ENCODE measurements around the gene HINT3. TPM values are rescaled to one million over a fixed set of nuclear protein-coding genes. Genes with fewer than 3 reads are reported as not detected.

The HINT3 gene
- total RNA-seq, 1 experiment from 2014 or later, result 12.7 TPM

DNA sequence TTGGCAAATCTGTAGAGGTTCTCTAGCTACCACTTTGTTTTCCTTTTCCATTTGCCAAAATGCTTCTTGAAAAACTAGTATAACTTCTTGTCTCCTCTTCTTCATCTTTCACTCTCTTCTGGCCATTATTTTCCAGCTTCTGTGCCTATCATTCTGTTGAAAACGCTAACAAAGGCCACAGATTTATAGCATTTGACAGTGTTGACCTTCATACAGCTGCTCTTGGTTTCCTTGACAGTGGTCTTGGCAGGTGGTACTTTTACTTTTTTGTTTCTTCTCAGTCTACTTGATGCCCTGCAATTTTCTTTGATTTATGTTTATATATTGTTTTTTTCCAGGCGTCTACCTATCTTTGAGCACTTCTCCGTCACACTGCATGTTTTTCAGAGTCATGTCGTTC, 53.5 kb downstream of the HINT3 start:
- intact Hi-C loops (cut with micrococcal nuclease), result no loop called here
- Histone ChIP-seq H3K9ac (ENCODE audit: low read length) (no peak overlapping the region), H3K9me2 (ENCODE audit: insufficient read depth) (no peaks in the 10 kb centered on the region), H3K27me3 (ENCODE audit: insufficient read depth, low read length) (no peaks in the 10 kb centered on the region), H3K4me1 (ENCODE audit: control insufficient read depth in 1 of 2, insufficient read depth in 2 of 2, low read length in 2 of 2) (no peaks in the 10 kb centered on the region), H3K4me3 (replicated peaks in 1 of 2; ENCODE audit: low read depth in 1 of 2, low read length in 2 of 2) (no peak overlapping the region), H2AFZ (ENCODE audit: low read depth, low read length, poor library complexity, severe bottlenecking) (no peak overlapping the region), H3K36me3 (ENCODE audit: control insufficient read depth in 1 of 2, insufficient read depth in 2 of 2, low read length in 2 of 2) (peaks cover 34% of the 10 kb centered on the region in 2 experiments; a peak in 3 of 4 replicates), H3K9me3 (ENCODE audit: control insufficient read depth in 1 of 2, insufficient read depth in 1 of 2, low read depth in 1 of 2, low read length in 2 of 2) (no peaks in the 10 kb centered on the region), H3K79me2 (ENCODE audit: insufficient read depth, low read length) (peaks cover 27% of the 10 kb centered on the region), H4K20me1 (ENCODE audit: insufficient read depth) (peaks cover 3% of the 10 kb centered on the region; the same call in 1 of the 2 replicates), H3K27ac (ENCODE audit: low read depth, low read length) (no peak overlapping the region), H3K4me2 (ENCODE audit: low read length) (no peak overlapping the region)
- ChIA-PET CTCF (interaction anchor here (1.4 kb wide), 1 partner anchor 15 kb away, joined by 6 read pairs; no protein-coding TSS in a partner anchor), POLR2A (no interaction called here), RAD21 (ENCODE audit: low non-redundant PET in 1 of 2, low total read pairs in 2 of 2, uncharacterized antibody in 2 of 2, unreplicated experiment in 2 of 2) (no interaction called here)
- BruUV-seq (replicated peaks), result no TSS peak
- DNase-seq (ENCODE audit: low read depth, low spot score), result no peak
- ATAC-seq, result no peak
- no peak for TF ChIP-seq ELF1 (IDR thresholded peaks at IDR 0.05; ENCODE audit: borderline replicate concordance, low read depth)
- no peak for TF ChIP-seq ZFX (IDR thresholded peaks at IDR 0.05)
- TF ChIP-seq SIN3A (IDR thresholded peaks at IDR 0.05; ENCODE audit: low read depth), result no peak
- TF ChIP-seq ZNF274 (IDR thresholded peaks at IDR 0.05; ENCODE audit: low read depth, low read length), result no peak
- TF ChIP-seq EZH2 (IDR thresholded peaks at IDR 0.05), result no peak
- no peak for TF ChIP-seq SRF (IDR thresholded peaks at IDR 0.05; ENCODE audit: low read depth)
- no peak for TF ChIP-seq JUND (IDR thresholded peaks at IDR 0.05)
- TF ChIP-seq POLR2A (IDR thresholded peaks at IDR 0.05; ENCODE audit: borderline replicate concordance, extremely low read depth, insufficient read depth, insufficient read length), result no peak

DNA sequence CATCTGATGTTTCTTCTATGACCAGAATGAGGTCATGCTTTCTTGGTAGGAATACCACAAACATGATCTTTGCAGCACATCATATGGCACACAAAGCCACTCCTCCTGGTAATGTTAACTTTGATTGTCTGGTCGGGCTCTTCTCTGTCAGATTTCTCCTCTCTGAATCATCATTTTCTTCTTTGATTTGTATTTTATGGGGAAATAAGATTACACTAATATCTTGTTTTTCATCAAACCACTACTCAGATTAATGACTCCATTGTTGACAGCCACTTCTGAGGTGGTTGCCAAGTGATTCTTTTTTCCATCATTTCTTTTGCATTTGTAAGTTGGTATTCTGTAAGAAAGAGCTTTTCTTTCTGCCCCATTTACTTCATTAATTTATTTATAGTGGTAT, 59.3 kb downstream of the HINT3 start:
- DNase-seq (ENCODE audit: low read depth, low spot score) (no peak), ATAC-seq (no peak)
- no peaks in the 10 kb centered on the region for H3K27me3 ChIP-seq (ENCODE audit: insufficient read depth, low read length)
- no peak overlapping the region for H3K27ac ChIP-seq (ENCODE audit: low read depth, low read length)
- H3K4me3 ChIP-seq (replicated peaks in 1 of 2; ENCODE audit: low read depth in 1 of 2, low read length in 2 of 2), result no peak overlapping the region
- peaks cover 13% of the 10 kb centered on the region for H3K79me2 ChIP-seq (ENCODE audit: insufficient read depth, low read length)
- no peaks in the 10 kb centered on the region for H3K9me2 ChIP-seq (ENCODE audit: insufficient read depth)
- H3K36me3 ChIP-seq (ENCODE audit: control insufficient read depth in 1 of 2, insufficient read depth in 2 of 2, low read length in 2 of 2), result peaks cover 32 to 42% of the 10 kb centered on the region in 2 experiments
- POLR2A ChIA-PET, result no interaction called here
- H2AFZ ChIP-seq (ENCODE audit: low read depth, low read length, poor library complexity, severe bottlenecking), result no peak overlapping the region
- CTCF ChIA-PET, result no interaction called here
- intact Hi-C loops (cut with micrococcal nuclease), result no loop called here
- no peaks in the 10 kb centered on the region for H3K4me1 ChIP-seq (ENCODE audit: control insufficient read depth in 1 of 2, insufficient read depth in 2 of 2, low read length in 2 of 2)
- H3K9ac ChIP-seq (ENCODE audit: low read length), result no peak overlapping the region
- H3K9me3 ChIP-seq (ENCODE audit: control insufficient read depth in 1 of 2, insufficient read depth in 1 of 2, low read depth in 1 of 2, low read length in 2 of 2), result no peaks in the 10 kb centered on the region
- RAD21 ChIA-PET (ENCODE audit: low non-redundant PET in 1 of 2, low total read pairs in 2 of 2, uncharacterized antibody in 2 of 2, unreplicated experiment in 2 of 2), result no interaction called here
- H4K20me1 ChIP-seq (ENCODE audit: insufficient read depth), result no peaks in the 10 kb centered on the region
- BruUV-seq (replicated peaks), result no TSS peak
- H3K4me2 ChIP-seq (ENCODE audit: low read length), result no peak overlapping the region
- TF ChIP-seq EZH2 (IDR thresholded peaks at IDR 0.05), result no peak
- no peak for TF ChIP-seq ZNF274 (IDR thresholded peaks at IDR 0.05; ENCODE audit: low read depth, low read length)
- TF ChIP-seq, protein P1, sequence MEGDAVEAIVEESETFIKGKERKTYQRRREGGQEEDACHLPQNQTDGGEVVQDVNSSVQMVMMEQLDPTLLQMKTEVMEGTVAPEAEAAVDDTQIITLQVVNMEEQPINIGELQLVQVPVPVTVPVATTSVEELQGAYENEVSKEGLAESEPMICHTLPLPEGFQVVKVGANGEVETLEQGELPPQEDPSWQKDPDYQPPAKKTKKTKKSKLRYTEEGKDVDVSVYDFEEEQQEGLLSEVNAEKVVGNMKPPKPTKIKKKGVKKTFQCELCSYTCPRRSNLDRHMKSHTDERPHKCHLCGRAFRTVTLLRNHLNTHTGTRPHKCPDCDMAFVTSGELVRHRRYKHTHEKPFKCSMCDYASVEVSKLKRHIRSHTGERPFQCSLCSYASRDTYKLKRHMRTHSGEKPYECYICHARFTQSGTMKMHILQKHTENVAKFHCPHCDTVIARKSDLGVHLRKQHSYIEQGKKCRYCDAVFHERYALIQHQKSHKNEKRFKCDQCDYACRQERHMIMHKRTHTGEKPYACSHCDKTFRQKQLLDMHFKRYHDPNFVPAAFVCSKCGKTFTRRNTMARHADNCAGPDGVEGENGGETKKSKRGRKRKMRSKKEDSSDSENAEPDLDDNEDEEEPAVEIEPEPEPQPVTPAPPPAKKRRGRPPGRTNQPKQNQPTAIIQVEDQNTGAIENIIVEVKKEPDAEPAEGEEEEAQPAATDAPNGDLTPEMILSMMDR (IDR thresholded peaks at IDR 0.05 in 2 of 3, conservative IDR thresholded peaks at IDR 0.05 in 1 of 3; ENCODE audit: borderline replicate concordance in 1 of 3, insufficient read depth in 1 of 3, low read depth in 2 of 3, low read length in 2 of 3), result no peak
- TF ChIP-seq EGR1 (IDR thresholded peaks at IDR 0.05; ENCODE audit: low read depth), result no peak
- TF ChIP-seq RAD21 (IDR thresholded peaks at IDR 0.05; ENCODE audit: low read depth), result no peak
- no peak for TF ChIP-seq CBX3 (IDR thresholded peaks at IDR 0.05; ENCODE audit: low read depth)
- no peak for TF ChIP-seq ZFX (IDR thresholded peaks at IDR 0.05)
- TF ChIP-seq, protein P2, sequence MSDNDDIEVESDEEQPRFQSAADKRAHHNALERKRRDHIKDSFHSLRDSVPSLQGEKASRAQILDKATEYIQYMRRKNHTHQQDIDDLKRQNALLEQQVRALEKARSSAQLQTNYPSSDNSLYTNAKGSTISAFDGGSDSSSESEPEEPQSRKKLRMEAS (IDR thresholded peaks at IDR 0.05), result no peak
- TF ChIP-seq ELF1 (IDR thresholded peaks at IDR 0.05; ENCODE audit: borderline replicate concordance, low read depth), result no peak
- TF ChIP-seq SRF (IDR thresholded peaks at IDR 0.05; ENCODE audit: low read depth), result no peak
- TF ChIP-seq, protein P3, sequence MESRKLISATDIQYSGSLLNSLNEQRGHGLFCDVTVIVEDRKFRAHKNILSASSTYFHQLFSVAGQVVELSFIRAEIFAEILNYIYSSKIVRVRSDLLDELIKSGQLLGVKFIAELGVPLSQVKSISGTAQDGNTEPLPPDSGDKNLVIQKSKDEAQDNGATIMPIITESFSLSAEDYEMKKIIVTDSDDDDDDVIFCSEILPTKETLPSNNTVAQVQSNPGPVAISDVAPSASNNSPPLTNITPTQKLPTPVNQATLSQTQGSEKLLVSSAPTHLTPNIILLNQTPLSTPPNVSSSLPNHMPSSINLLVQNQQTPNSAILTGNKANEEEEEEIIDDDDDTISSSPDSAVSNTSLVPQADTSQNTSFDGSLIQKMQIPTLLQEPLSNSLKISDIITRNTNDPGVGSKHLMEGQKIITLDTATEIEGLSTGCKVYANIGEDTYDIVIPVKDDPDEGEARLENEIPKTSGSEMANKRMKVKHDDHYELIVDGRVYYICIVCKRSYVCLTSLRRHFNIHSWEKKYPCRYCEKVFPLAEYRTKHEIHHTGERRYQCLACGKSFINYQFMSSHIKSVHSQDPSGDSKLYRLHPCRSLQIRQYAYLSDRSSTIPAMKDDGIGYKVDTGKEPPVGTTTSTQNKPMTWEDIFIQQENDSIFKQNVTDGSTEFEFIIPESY (IDR thresholded peaks at IDR 0.05; ENCODE audit: extremely low read depth, insufficient replicate concordance, low read length), result no peak
- no peak for TF ChIP-seq FOSL1 (IDR thresholded peaks at IDR 0.05; ENCODE audit: low read depth)
- TF ChIP-seq POLR2A (IDR thresholded peaks at IDR 0.05; ENCODE audit: borderline replicate concordance, extremely low read depth, insufficient read depth, insufficient read length), result no peak
- TF ChIP-seq SP1 (IDR thresholded peaks at IDR 0.05; ENCODE audit: low read depth), result no peak
